H9 (cell line): ENCODE measurements around the gene CST5. TPM values are rescaled to one million over a fixed set of nuclear protein-coding genes. Genes with fewer than 3 reads are reported as not detected.

Experiments used
- DNase-seq: peaks from one replicate; pipeline ENCODE4 v3.0.0-alpha.2; 2017
- H2AFZ ChIP-seq: one replicate; pipeline ENCODE4 v1.6.1; 2013; ENCODE audit warnings: mild to moderate bottlenecking, low read length, control low read depth, moderate library complexity
- H2AK5ac ChIP-seq: 2 replicates; pipeline ENCODE4 v1.6.1; 2013; ENCODE audit warnings: low read length, control low read depth, mixed read lengths; ENCODE audit not compliant: insufficient read length
- H2BK120ac ChIP-seq: one replicate; pipeline ENCODE4 v1.6.1; 2013; ENCODE audit warnings: low read depth, mild to moderate bottlenecking, low read length, control low read depth, inconsistent platforms; ENCODE audit not compliant: poor library complexity, severe bottlenecking
- H2BK12ac ChIP-seq: 2 replicates; pipeline ENCODE4 v1.6.1; 2013; ENCODE audit warnings: low read length, control low read depth, mixed read lengths, low read depth; ENCODE audit not compliant: insufficient read length
- H2BK15ac ChIP-seq: 2 replicates; pipeline ENCODE4 v1.6.1; 2013; ENCODE audit warnings: low read depth, low read length, control low read depth
- H2BK20ac ChIP-seq: one replicate; pipeline ENCODE4 v1.6.1; 2013; ENCODE audit warnings: low read depth, mild to moderate bottlenecking, low read length, control low read depth, inconsistent platforms; ENCODE audit not compliant: poor library complexity, severe bottlenecking
- H2BK5ac ChIP-seq: 2 replicates; pipeline ENCODE4 v1.6.1; 2013; ENCODE audit warnings: low read length, control low read depth, mixed read lengths; ENCODE audit not compliant: insufficient read length
- H3K14ac ChIP-seq: 2 replicates; pipeline ENCODE4 v1.6.1; 2013; ENCODE audit warnings: low read length, control low read depth; ENCODE audit not compliant: insufficient read depth
- H3K18ac ChIP-seq: 2 replicates; pipeline ENCODE4 v1.6.1; 2013; ENCODE audit warnings: low read depth, mild to moderate bottlenecking, mixed read lengths, low read length, control low read depth; ENCODE audit not compliant: insufficient read length
- H3K23ac ChIP-seq: 2 replicates; pipeline ENCODE4 v1.6.1; 2013; ENCODE audit warnings: low read length, control low read depth, mixed read lengths, low read depth; ENCODE audit not compliant: insufficient read length
- H3K23me2 ChIP-seq: 2 replicates; pipeline ENCODE4 v1.6.1; 2013; ENCODE audit warnings: low read depth, mild to moderate bottlenecking, mixed read lengths, low read length, control low read depth; ENCODE audit not compliant: insufficient read length, poor library complexity, severe bottlenecking
- H3K27ac ChIP-seq: 2 replicates; pipeline ENCODE4 v1.5.1; 2013; ENCODE audit warnings: low read length, control low read depth, mixed read lengths, low read depth; ENCODE audit not compliant: insufficient read length
- H3K27me3 ChIP-seq: 2 replicates; pipeline ENCODE4 v1.6.1; 2013; ENCODE audit warnings: low read length, control low read depth, inconsistent platforms; ENCODE audit not compliant: insufficient read depth
- H3K4ac ChIP-seq: 2 replicates; pipeline ENCODE4 v1.6.1; 2013; ENCODE audit warnings: low read depth, mild to moderate bottlenecking, control low read depth, inconsistent platforms, low read length, moderate library complexity
- H3K4me1 ChIP-seq: 2 replicates; pipeline ENCODE4 v1.6.1; 2013; ENCODE audit warnings: low read length, control low read depth, inconsistent platforms; ENCODE audit not compliant: insufficient read depth
- H3K4me2 ChIP-seq: 2 replicates; pipeline ENCODE4 v1.6.1; 2013; ENCODE audit warnings: low read length, control low read depth, mixed read lengths; ENCODE audit not compliant: insufficient read length, insufficient read depth
- H3K56ac ChIP-seq: 2 replicates; pipeline ENCODE4 v1.6.1; 2013; ENCODE audit warnings: low read depth, mild to moderate bottlenecking, mixed read lengths, low read length, control low read depth; ENCODE audit not compliant: insufficient read length
- H3K79me1 ChIP-seq: 2 replicates; pipeline ENCODE4 v1.6.1; 2013; ENCODE audit warnings: low read depth, mild to moderate bottlenecking, moderate library complexity, low read length, control low read depth, inconsistent platforms; ENCODE audit not compliant: insufficient read depth, poor library complexity, severe bottlenecking
- H3K79me2 ChIP-seq: 2 replicates; pipeline ENCODE4 v1.6.1; 2013; ENCODE audit warnings: low read length, control low read depth, inconsistent platforms; ENCODE audit not compliant: insufficient read depth
- H3K9ac ChIP-seq: 2 replicates; pipeline ENCODE4 v1.6.1; 2013; ENCODE audit warnings: low read length, control low read depth, mixed read lengths; ENCODE audit not compliant: insufficient read length; ENCODE audit errors: extremely low read depth
- H3K9me3 ChIP-seq: one replicate; pipeline ENCODE4 v1.6.1; 2013; ENCODE audit warnings: low read depth, low read length, inconsistent platforms; ENCODE audit not compliant: control insufficient read depth
- H3T11ph ChIP-seq: one replicate; pipeline ENCODE4 v1.6.1; 2013; ENCODE audit warnings: mild to moderate bottlenecking, low read length, control low read depth, inconsistent platforms
- H4K20me1 ChIP-seq: one replicate; pipeline ENCODE4 v1.6.1; 2013; ENCODE audit not compliant: control insufficient read depth, insufficient read length, insufficient read depth
- H4K5ac ChIP-seq: 2 replicates; pipeline ENCODE4 v1.6.1; 2013; ENCODE audit warnings: low read depth, mild to moderate bottlenecking, mixed read lengths, low read length, control low read depth; ENCODE audit not compliant: insufficient read length
- H4K8ac ChIP-seq: replicated peaks from 2 replicates; pipeline ENCODE4 v1.6.1; 2013; ENCODE audit warnings: low read length, control low read depth, mixed read lengths, low read depth; ENCODE audit not compliant: insufficient read length
- H4K91ac ChIP-seq: 2 replicates; pipeline ENCODE4 v1.6.1; 2013; ENCODE audit warnings: low read depth, mild to moderate bottlenecking, moderate library complexity, mixed read lengths, low read length, control low read depth; ENCODE audit not compliant: insufficient read length
- H3K27ac Mint-ChIP-seq, 3 experiments: 2 replicates in 2 of 3; 3 replicates in 1 of 3; pipeline ENCODE4 v1.8.0; 2020 to 2021; ENCODE audit warnings: mixed read lengths in 3 of 3, mild to moderate bottlenecking in 1 of 3, moderate library complexity in 1 of 3
- H3K27me3 Mint-ChIP-seq: 2 replicates; pipeline ENCODE4 v1.8.0; 2021; ENCODE audit warnings: low read depth, mild to moderate bottlenecking, moderate library complexity, mixed read lengths
- H3K36me3 Mint-ChIP-seq, 3 experiments: 2 replicates in 2 of 3; 3 replicates in 1 of 3; pipeline ENCODE4 v1.8.0; 2020 to 2021; ENCODE audit warnings: low read depth in 3 of 3, mixed read lengths in 3 of 3; ENCODE audit not compliant: insufficient read depth in 1 of 3
- H3K4me1 Mint-ChIP-seq, 2 experiments: 2 replicates each; pipeline ENCODE4 v1.8.0; 2020; ENCODE audit warnings: mixed read lengths in 2 of 2
- H3K4me3 Mint-ChIP-seq, 2 experiments: 2 replicates in 1 of 2; 3 replicates in 1 of 2; pipeline ENCODE4 v1.8.0; 2020 to 2021; ENCODE audit warnings: mild to moderate bottlenecking in 2 of 2, mixed read lengths in 2 of 2, moderate library complexity in 1 of 2
- H3K9me3 Mint-ChIP-seq, 2 experiments: 2 replicates in 1 of 2; 3 replicates in 1 of 2; pipeline ENCODE4 v1.8.0; 2020; ENCODE audit warnings: mild to moderate bottlenecking in 2 of 2, mixed read lengths in 2 of 2, moderate library complexity in 1 of 2
- CTCF ChIP-seq: fragments of 200-600 bp; sonication (generic); conservative IDR thresholded peaks from 3 replicates; pipeline ENCODE4 v1.8.0; 2021; ENCODE audit warnings: antibody characterized with exemption, mild to moderate bottlenecking
- WGBS: extraction: QIAGEN DNeasy Blood & Tissue Kit; methylation state at CpG from one replicate; pipeline ENCODE4 v1.1.7; 2013; ENCODE audit warnings: missing lambda C conversion rate, low lambda C conversion rate, mixed read lengths; ENCODE audit not compliant: insufficient read length; ENCODE audit errors: extremely low coverage; 5-methylcytosine and 5-hydroxymethylcytosine counted together
- total RNA-seq: library from RNA; stranded (reverse); gene quantifications from 2 replicates; pipeline ENCODE4 v1.2.1, GENCODE V29; 2021

Gene CST5
- total RNA-seq, 1 experiment from 2014 or later: not detected

GRCh38 chr20:23909390-23909789 is 29.8 kb upstream of the CST5 start:
- Histone ChIP-seq H3T11ph (no peak overlapping the region), H3K9me3 (peaks cover 6% of the 10 kb centered on the region), H2BK5ac (no peak overlapping the region), H3K56ac (no peak overlapping the region), H2BK120ac (no peak overlapping the region), H3K23me2 (no peaks in the 10 kb centered on the region), H3K79me2 (no peaks in the 10 kb centered on the region), H3K9ac (no peak overlapping the region), H2BK20ac (no peak overlapping the region), H4K20me1 (no peaks in the 10 kb centered on the region), H3K27me3 (no peaks in the 10 kb centered on the region), H2AFZ (no peak overlapping the region), H3K4me1 (no peaks in the 10 kb centered on the region), H3K4ac (no peak overlapping the region), H3K79me1 (no peaks in the 10 kb centered on the region), H3K18ac (no peak overlapping the region), H2BK15ac (no peak overlapping the region), H3K23ac (no peak overlapping the region), H3K27ac (no peak overlapping the region), H3K14ac (no peak overlapping the region), H2BK12ac (no peak overlapping the region), H4K91ac (no peak overlapping the region), H4K8ac (no peak overlapping the region), H3K4me2 (no peak overlapping the region), H4K5ac (no peak overlapping the region), H2AK5ac (no peak overlapping the region)
- DNase-seq: no peak
- no peak for TF ChIP-seq CTCF
- Mint-ChIP-seq H3K27ac (no peak overlapping the region), H3K4me1 (no peaks in the 10 kb centered on the region), H3K9me3 (peaks cover 8 to 18% of the 10 kb centered on the region in 2 experiments; a peak in 4 of 5 replicates), H3K27me3 (peaks cover 7% of the 10 kb centered on the region; the same call in 1 of the 2 replicates), H3K36me3 (no peaks in the 10 kb centered on the region; a peak in 1 of 7 replicates), H3K4me3 (no peak overlapping the region)
- WGBS: no CpG with 5 or more reads among the region's 2 CpGs
